Regular cardiac myocyte (primary cell): ENCODE data around the gene NELFE. TPM values are rescaled to one million over a fixed set of nuclear protein-coding genes. Genes with fewer than 3 reads are reported as not detected.

Source experiments
- total RNA-seq: library from RNA; depleted of rRNA; stranded (reverse); fragments of >200 nt; gene quantifications from 2 replicates; pipeline ENCODE4 v1.2.3, GENCODE V29; 2014

The NELFE gene
- total RNA-seq, result 79.5 and 180 TPM in 2 replicates

GRCh38 chr6:31958741-31959739 is at the start of gene NELFE, which contains the start of gene SKIC2:
NELFE (minus strand) TSS chr6:31958971; CDS start chr6:31958446, 525 bp downstream.
SKIC2 (plus strand) TSS chr6:31959175; CDS start chr6:31959193, 18 bp downstream.

GRCh38 chr6:31981744-31982143 is 23.0 kb upstream of the NELFE start, which contains the start of gene C4A:
C4A (plus strand) TSS chr6:31982057; CDS start chr6:31982108, 51 bp downstream.

GRCh38 chr6:31971993-31972708 is 13.4 kb upstream of the NELFE start, which contains the start of gene DXO:
DXO (minus strand) TSS chr6:31972138; CDS start chr6:31971675, 463 bp downstream.

GRCh38 chr6:31945507-31946369 is 13.0 kb downstream of the NELFE start, which contains the start of gene CFB:
CFB (plus strand) TSS chr6:31946095; CDS start chr6:31946222, 127 bp downstream.

GRCh38 chr6:31927242-31927862 is 31.4 kb downstream of the NELFE start, which contains the start of gene C2:
C2 (plus strand) TSS chr6:31927717; CDS start chr6:31927753, 36 bp downstream.

Other genes starting within 250 kb of the NELFE start
- gene LY6G6D, start 243.6 kb downstream of the NELFE start, total RNA-seq, result not detected in 2 replicates
- gene LY6G6C, start 237.2 kb downstream of the NELFE start, total RNA-seq, result under 0.01 TPM in 1 of 2 replicates, not detected in the other
- gene MPIG6B, start 235.6 kb downstream of the NELFE start, total RNA-seq, result 0.28 TPM in 1 of 2 replicates, not detected in the other
- 58.1 and 70.5 TPM in 2 replicates for gene DDAH2, start 229.7 kb downstream of the NELFE start, total RNA-seq
- gene CLIC1, start 222.4 kb downstream of the NELFE start, total RNA-seq, result 711 and 1,283 TPM in 2 replicates
- gene MSH5, start 219.0 kb downstream of the NELFE start, total RNA-seq, result 4.4 and 5.4 TPM in 2 replicates
- 0.19 and 0.85 TPM in 2 replicates for gene SAPCD1, start 196.3 kb downstream of the NELFE start, total RNA-seq
- gene VWA7, start 181.6 kb downstream of the NELFE start, total RNA-seq, result under 0.01 TPM in 1 of 2 replicates, not detected in the other
- 32.4 and 91.3 TPM in 2 replicates for gene VARS1, start 163.2 kb downstream of the NELFE start, total RNA-seq
- 18.0 and 46.2 TPM in 2 replicates for gene LSM2, start 152.0 kb downstream of the NELFE start, total RNA-seq
- 1.3 and 2.8 TPM in 2 replicates for gene HSPA1L, start 143.7 kb downstream of the NELFE start, total RNA-seq
- 87.9 and 192 TPM in 2 replicates for gene HSPA1A, start 143.4 kb downstream of the NELFE start, total RNA-seq
- gene HSPA1B, start 131.2 kb downstream of the NELFE start, total RNA-seq, result 119 and 235 TPM in 2 replicates
- 51.4 and 93.9 TPM in 2 replicates for gene NEU1, start 96.2 kb downstream of the NELFE start, total RNA-seq
- not detected in 2 replicates for gene SLC44A4, start 80.0 kb downstream of the NELFE start, total RNA-seq
- 50.2 and 55.2 TPM in 2 replicates for gene EHMT2, start 61.3 kb downstream of the NELFE start, total RNA-seq
- gene ZBTB12, start 56.9 kb downstream of the NELFE start, total RNA-seq, result 4.2 and 4.6 TPM in 2 replicates
- 0.38 and 6.8 TPM in 2 replicates for gene C2, start 31.3 kb downstream of the NELFE start, total RNA-seq
- 5.8 and 65.1 TPM in 2 replicates for gene CFB, start 12.9 kb downstream of the NELFE start, total RNA-seq
- 70.5 and 74.2 TPM in 2 replicates for gene SKIC2, start 204 bp upstream of the NELFE start, total RNA-seq
- 11.9 and 14.7 TPM in 2 replicates for gene DXO, start 13.2 kb upstream of the NELFE start, total RNA-seq
- 1.2 and 5.1 TPM in 2 replicates for gene C4A, start 23.1 kb upstream of the NELFE start, total RNA-seq
- 1.9 and 4.5 TPM in 2 replicates for gene C4B, start 55.8 kb upstream of the NELFE start, total RNA-seq
- gene CYP21A2, start 79.4 kb upstream of the NELFE start, total RNA-seq, result 0.19 TPM in 1 of 2 replicates, not detected in the other
- 3.6 and 10.4 TPM in 2 replicates for gene TNXB, start 150.4 kb upstream of the NELFE start, total RNA-seq
- gene ATF6B, start 169.3 kb upstream of the NELFE start, total RNA-seq, result 6.7 and 14.9 TPM in 2 replicates
- 5.0 and 5.9 TPM in 2 replicates for gene FKBPL, start 171.3 kb upstream of the NELFE start, total RNA-seq
- 0.28 TPM in 1 of 2 replicates, not detected in the other for gene PRRT1, start 193.0 kb upstream of the NELFE start, total RNA-seq
- gene PPT2, start 195.2 kb upstream of the NELFE start, total RNA-seq, result 10.2 and 49.3 TPM in 2 replicates
- gene EGFL8, start 205.6 kb upstream of the NELFE start, total RNA-seq, result 0.58 and 1.4 TPM in 2 replicates
- 17.8 and 20.3 TPM in 2 replicates for gene AGPAT1, start 217.1 kb upstream of the NELFE start, total RNA-seq
- gene RNF5, start 219.4 kb upstream of the NELFE start, total RNA-seq, result 35.5 and 41.0 TPM in 2 replicates
- 0.56 and 0.58 TPM in 2 replicates for gene AGER, start 225.3 kb upstream of the NELFE start, total RNA-seq
- 28.8 and 35.5 TPM in 2 replicates for gene PBX2, start 231.2 kb upstream of the NELFE start, total RNA-seq
- 1.5 and 1.7 TPM in 2 replicates for gene GPSM3, start 233.7 kb upstream of the NELFE start, total RNA-seq